SK-N-SH treated with all-trans-retinoic acid at 6 μM for 48 hours (cell line): ENCODE data around the gene TBATA.

Source experiments
- BACH2 ChIP-seq: fragments of 250-450 bp; sonication (Bioruptor Pico); IDR thresholded peaks from 2 replicates; pipeline ENCODE4 v1.9.0; 2021; ENCODE audit warnings: mild to moderate bottlenecking, borderline replicate concordance
- CSDC2 ChIP-seq: fragments of 250-450 bp; sonication (Bioruptor Pico); IDR thresholded peaks from 2 replicates; pipeline ENCODE4 v1.5.0; 2020; ENCODE audit warnings: mild to moderate bottlenecking, moderate library complexity
- CSRNP3 ChIP-seq: fragments of 250-450 bp; sonication (Bioruptor Pico); IDR thresholded peaks from 2 replicates; pipeline ENCODE4 v1.5.1; 2021; ENCODE audit warnings: mild to moderate bottlenecking, moderate library complexity
- ESRRG ChIP-seq: fragments of 250-450 bp; sonication (Bioruptor Pico); IDR thresholded peaks from 2 replicates; pipeline ENCODE4 v1.6.1; 2021; ENCODE audit warnings: mild to moderate bottlenecking
- SNAI2 ChIP-seq: fragments of 250-450 bp; sonication (Bioruptor Pico); IDR thresholded peaks from 2 replicates; pipeline ENCODE4 v1.5.0; 2020; ENCODE audit warnings: mild to moderate bottlenecking, moderate library complexity
- TOX ChIP-seq: fragments of 250-450 bp; sonication (Bioruptor Pico); IDR thresholded peaks from 2 replicates; pipeline ENCODE4 v1.8.0; 2021; ENCODE audit warnings: mild to moderate bottlenecking, moderate library complexity, borderline replicate concordance

- no peak for TF ChIP-seq ESRRG (CRISPR knock-in tag)
- TF ChIP-seq CSRNP3 (CRISPR knock-in tag) = no peak
- TF ChIP-seq CSDC2 (CRISPR knock-in tag) = no peak
- TF ChIP-seq SNAI2 (CRISPR knock-in tag) = no peak
- TF ChIP-seq TOX (CRISPR knock-in tag) = no peak
- TF ChIP-seq BACH2 = no peak
Observed at GRCh38 chr10:70771311-70772194, 13.6 kb downstream of the TBATA start.
